ENCODE measurements around the gene CSNK1G3.
A peak's percentile ranks its signal among the peaks of the same experiment; 100 is the strongest.

Gene CSNK1G3

GRCh38 chr5:123512611-123513461 lies 859 bp downstream of the CSNK1G3 start:
- DNase-seq (ENCODE audit: low spot score) (peak; percentile 29), FAIRE-seq (no peak)

- DNase-seq (ENCODE audit: low spot score) = no peak
- no peak for FAIRE-seq
Measured at GRCh38 chr5:123514615-123515355, 2.8 kb downstream of the CSNK1G3 start.

GRCh38 chr5:123515904-123516303 lies 3.9 kb downstream of the CSNK1G3 start:
- FAIRE-seq (no peak), DNase-seq (ENCODE audit: low spot score) (no peak)

GRCh38 chr5:123517476-123517875 lies 5.5 kb downstream of the CSNK1G3 start:
- DNase-seq (ENCODE audit: low spot score) (no peak), FAIRE-seq (no peak)

GRCh38 chr5:123518111-123518510 lies 6.1 kb downstream of the CSNK1G3 start:
- no peak for FAIRE-seq
- no peak for DNase-seq (ENCODE audit: low spot score)

- DNase-seq (ENCODE audit: low spot score) (no peak), FAIRE-seq (no peak)
Measured at GRCh38 chr5:123520677-123521247, 8.8 kb downstream of the CSNK1G3 start.

- no peak for DNase-seq (ENCODE audit: low spot score)
- FAIRE-seq = no peak
Measured at GRCh38 chr5:123524146-123524545, 12.2 kb downstream of the CSNK1G3 start.

GRCh38 chr5:123527190-123527589 lies 15.2 kb downstream of the CSNK1G3 start:
- FAIRE-seq (no peak), DNase-seq (ENCODE audit: low spot score) (no peak)

GRCh38 chr5:123528065-123528464 lies 16.1 kb downstream of the CSNK1G3 start:
- DNase-seq (ENCODE audit: low spot score) = no peak
- FAIRE-seq = no peak

GRCh38 chr5:123528878-123529277 lies 16.9 kb downstream of the CSNK1G3 start:
- FAIRE-seq (no peak), DNase-seq (ENCODE audit: low spot score) (no peak)

GRCh38 chr5:123530728-123531127 lies 18.8 kb downstream of the CSNK1G3 start:
- no peak for DNase-seq (ENCODE audit: low spot score)
- FAIRE-seq = no peak

GRCh38 chr5:123535648-123536047 lies 23.7 kb downstream of the CSNK1G3 start:
- FAIRE-seq (no peak), DNase-seq (ENCODE audit: low spot score) (no peak)

GRCh38 chr5:123537256-123537655 lies 25.3 kb downstream of the CSNK1G3 start:
- FAIRE-seq (no peak), DNase-seq (ENCODE audit: low spot score) (no peak)

GRCh38 chr5:123537845-123538244 lies 25.9 kb downstream of the CSNK1G3 start:
- FAIRE-seq (no peak), DNase-seq (ENCODE audit: low spot score) (no peak)

GRCh38 chr5:123538670-123539459 lies 26.9 kb downstream of the CSNK1G3 start:
- DNase-seq (ENCODE audit: low spot score) (no peak), FAIRE-seq (no peak)

GRCh38 chr5:123540534-123540933 lies 28.6 kb downstream of the CSNK1G3 start:
- DNase-seq (ENCODE audit: low spot score) (no peak), FAIRE-seq (no peak)

GRCh38 chr5:123543438-123543837 lies 31.5 kb downstream of the CSNK1G3 start:
- FAIRE-seq (peak; percentile 9), DNase-seq (ENCODE audit: low spot score) (no peak)

GRCh38 chr5:123545506-123545905 lies 33.5 kb downstream of the CSNK1G3 start:
- DNase-seq (ENCODE audit: low spot score) (peak; percentile 26), FAIRE-seq (no peak)

- DNase-seq (ENCODE audit: low spot score) = no peak
- no peak for FAIRE-seq
Measured at GRCh38 chr5:123546657-123547056, 34.7 kb downstream of the CSNK1G3 start.

- DNase-seq (ENCODE audit: low spot score) = no peak
- FAIRE-seq = no peak
Measured at GRCh38 chr5:123549256-123549904, 37.4 kb downstream of the CSNK1G3 start.

GRCh38 chr5:123554601-123555000 lies 42.6 kb downstream of the CSNK1G3 start:
- no peak for DNase-seq (ENCODE audit: low spot score)
- FAIRE-seq = no peak
